Astrocyte (in vitro differentiated cells and primary cell): Measurements from ENCODE around the gene TUSC1. TPM values are rescaled to one million over a fixed set of nuclear protein-coding genes. Genes with fewer than 3 reads are reported as not detected.
"Not testable (repeated sequence)": the region's sequence is repeated elsewhere in the genome, so short reads cannot be mapped to it uniquely, and the experiment has no call there.

Experiments used
- DNase-seq: peaks from one replicate; pipeline ENCODE4 v3.0.0-alpha.2; 2010; ENCODE audit warnings: low read depth
- FAIRE-seq: peaks from 2 replicates; lab custom pipeline; 2011; peaks lifted over from hg19 to GRCh38; lab: Jason Lieb, UNC
- H2AFZ ChIP-seq: 2 replicates; pipeline ENCODE4 v1.6.0; 2012; ENCODE audit warnings: low read depth, low read length, inconsistent platforms
- H3K27ac ChIP-seq: 2 replicates; pipeline ENCODE4 v1.5.1; 2011; ENCODE audit warnings: low read depth, low read length, inconsistent platforms
- H3K27me3 ChIP-seq: 2 replicates; pipeline ENCODE4 v1.6.0; 2011; ENCODE audit warnings: low read length, inconsistent platforms; ENCODE audit not compliant: insufficient read depth
- H3K36me3 ChIP-seq: 2 replicates; pipeline ENCODE4 v1.5.1; 2011; ENCODE audit warnings: low read length, inconsistent platforms; ENCODE audit not compliant: insufficient read depth
- H3K4me1 ChIP-seq: 2 replicates; pipeline ENCODE4 v1.5.1; 2011; ENCODE audit warnings: low read length, inconsistent platforms; ENCODE audit not compliant: insufficient read depth
- H3K4me2 ChIP-seq: 2 replicates; pipeline ENCODE4 v1.6.0; 2012; ENCODE audit warnings: low read length, inconsistent platforms
- H3K4me3 ChIP-seq: 2 replicates; pipeline ENCODE4 v1.5.1; 2011; ENCODE audit warnings: low read depth, mild to moderate bottlenecking, low read length, inconsistent platforms; ENCODE audit not compliant: insufficient read depth
- H3K79me2 ChIP-seq: 2 replicates; pipeline ENCODE4 v1.6.0; 2012; ENCODE audit warnings: mild to moderate bottlenecking, low read length, inconsistent platforms; ENCODE audit not compliant: insufficient read depth
- H3K9ac ChIP-seq: 2 replicates; pipeline ENCODE4 v1.6.0; 2012; ENCODE audit warnings: mild to moderate bottlenecking, low read length, inconsistent platforms
- H3K9me3 ChIP-seq: 2 replicates; pipeline ENCODE4 v1.5.1; 2012; ENCODE audit warnings: low read depth, mild to moderate bottlenecking, low read length, inconsistent platforms; ENCODE audit not compliant: insufficient read depth
- H4K20me1 ChIP-seq: 2 replicates; pipeline ENCODE4 v1.6.0; 2012; ENCODE audit warnings: low read length, inconsistent platforms; ENCODE audit not compliant: insufficient read depth
- H3K27ac Mint-ChIP-seq: one replicate; pipeline ENCODE4 v1.8.0; 2021; ENCODE audit warnings: mild to moderate bottlenecking, mixed read lengths; ENCODE audit not compliant: unreplicated experiment
- H3K27me3 Mint-ChIP-seq: one replicate; pipeline ENCODE4 v1.8.0; 2021; ENCODE audit warnings: low read depth, mixed read lengths; ENCODE audit not compliant: unreplicated experiment
- H3K36me3 Mint-ChIP-seq: one replicate; pipeline ENCODE4 v1.8.0; 2021; ENCODE audit warnings: low read depth, mixed read lengths; ENCODE audit not compliant: unreplicated experiment
- H3K4me1 Mint-ChIP-seq: one replicate; pipeline ENCODE4 v1.8.0; 2021; ENCODE audit warnings: low read depth, mixed read lengths; ENCODE audit not compliant: unreplicated experiment
- H3K4me3 Mint-ChIP-seq: one replicate; pipeline ENCODE4 v1.8.0; 2021; ENCODE audit warnings: mild to moderate bottlenecking, moderate library complexity, mixed read lengths; ENCODE audit not compliant: unreplicated experiment
- H3K9me3 Mint-ChIP-seq: one replicate; pipeline ENCODE4 v1.8.0; 2021; ENCODE audit warnings: mild to moderate bottlenecking, mixed read lengths; ENCODE audit not compliant: unreplicated experiment
- EZH2 ChIP-seq: IDR thresholded peaks from 2 replicates; pipeline ENCODE4 v1.6.1; 2012; ENCODE audit warnings: mild to moderate bottlenecking, low read length, inconsistent platforms; ENCODE audit not compliant: insufficient read depth
- total RNA-seq: library from RNA; stranded (reverse); gene quantifications from 2 replicates; pipeline ENCODE4 v1.2.1, GENCODE V29; 2021
- TF ChIP-seq, protein P1 (sequence below): IDR thresholded peaks from 2 replicates; pipeline ENCODE4 v1.5.1; 2011; ENCODE audit warnings: low read depth, mild to moderate bottlenecking, inconsistent platforms, low read length, moderate library complexity; ENCODE audit not compliant: insufficient read depth

The TUSC1 gene
- total RNA-seq, 1 donor from 2014 or later = 2.7 TPM

DNA sequence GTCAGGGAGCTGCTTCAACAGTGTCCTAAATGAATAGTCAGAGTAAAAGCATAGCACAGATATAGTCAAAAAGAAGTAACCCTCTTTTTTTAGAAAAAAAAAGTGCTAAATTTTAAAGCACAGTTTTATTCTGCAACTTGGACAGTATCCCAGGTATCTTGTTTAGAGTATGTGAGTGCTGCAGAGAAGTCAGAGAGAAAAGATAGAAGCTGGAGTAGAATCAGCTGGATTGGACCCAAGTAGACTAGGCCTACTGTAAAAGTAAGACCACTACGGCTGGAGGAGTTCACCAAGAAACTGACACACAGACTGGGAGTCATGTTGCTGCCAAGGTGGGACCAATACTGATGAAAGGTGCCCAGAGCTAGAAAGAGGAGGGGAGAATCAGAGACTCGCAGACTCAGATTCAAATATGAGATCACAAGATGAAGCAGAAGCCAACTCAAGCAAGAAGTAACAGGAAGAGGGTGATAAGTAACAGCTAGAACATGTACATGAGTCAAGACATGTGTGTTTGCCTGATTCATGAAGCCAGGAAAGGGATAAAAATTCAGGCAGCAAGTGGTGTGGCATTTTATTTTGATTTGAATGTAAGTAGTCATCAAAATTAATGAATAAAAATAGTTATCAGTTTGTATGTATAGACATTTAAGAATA is 25.6 kb upstream of the TUSC1 start:
- Histone ChIP-seq H2AFZ (peak overlapping the region; percentile 13), H3K79me2 (no peaks in the 10 kb centered on the region), H3K4me2 (no peak overlapping the region), H4K20me1 (no peaks in the 10 kb centered on the region), H3K27me3 (no peaks in the 10 kb centered on the region), H3K4me3 (no peak overlapping the region), H3K9ac (no peak overlapping the region), H3K36me3 (no peaks in the 10 kb centered on the region), H3K9me3 (no peaks in the 10 kb centered on the region), H3K27ac (no peak overlapping the region), H3K4me1 (peaks cover 5% of the 10 kb centered on the region)
- FAIRE-seq (no peak), DNase-seq (no peak)
- TF ChIP-seq, protein P1, sequence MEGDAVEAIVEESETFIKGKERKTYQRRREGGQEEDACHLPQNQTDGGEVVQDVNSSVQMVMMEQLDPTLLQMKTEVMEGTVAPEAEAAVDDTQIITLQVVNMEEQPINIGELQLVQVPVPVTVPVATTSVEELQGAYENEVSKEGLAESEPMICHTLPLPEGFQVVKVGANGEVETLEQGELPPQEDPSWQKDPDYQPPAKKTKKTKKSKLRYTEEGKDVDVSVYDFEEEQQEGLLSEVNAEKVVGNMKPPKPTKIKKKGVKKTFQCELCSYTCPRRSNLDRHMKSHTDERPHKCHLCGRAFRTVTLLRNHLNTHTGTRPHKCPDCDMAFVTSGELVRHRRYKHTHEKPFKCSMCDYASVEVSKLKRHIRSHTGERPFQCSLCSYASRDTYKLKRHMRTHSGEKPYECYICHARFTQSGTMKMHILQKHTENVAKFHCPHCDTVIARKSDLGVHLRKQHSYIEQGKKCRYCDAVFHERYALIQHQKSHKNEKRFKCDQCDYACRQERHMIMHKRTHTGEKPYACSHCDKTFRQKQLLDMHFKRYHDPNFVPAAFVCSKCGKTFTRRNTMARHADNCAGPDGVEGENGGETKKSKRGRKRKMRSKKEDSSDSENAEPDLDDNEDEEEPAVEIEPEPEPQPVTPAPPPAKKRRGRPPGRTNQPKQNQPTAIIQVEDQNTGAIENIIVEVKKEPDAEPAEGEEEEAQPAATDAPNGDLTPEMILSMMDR = no peak
- no peak for TF ChIP-seq EZH2
- H3K36me3 Mint-ChIP-seq = no peaks in the 10 kb centered on the region
- H3K4me3 Mint-ChIP-seq = no peak overlapping the region
- no peaks in the 10 kb centered on the region for H3K4me1 Mint-ChIP-seq
- no peak overlapping the region for H3K27ac Mint-ChIP-seq
- H3K9me3 Mint-ChIP-seq = no peaks in the 10 kb centered on the region
- H3K27me3 Mint-ChIP-seq = no peaks in the 10 kb centered on the region

DNA sequence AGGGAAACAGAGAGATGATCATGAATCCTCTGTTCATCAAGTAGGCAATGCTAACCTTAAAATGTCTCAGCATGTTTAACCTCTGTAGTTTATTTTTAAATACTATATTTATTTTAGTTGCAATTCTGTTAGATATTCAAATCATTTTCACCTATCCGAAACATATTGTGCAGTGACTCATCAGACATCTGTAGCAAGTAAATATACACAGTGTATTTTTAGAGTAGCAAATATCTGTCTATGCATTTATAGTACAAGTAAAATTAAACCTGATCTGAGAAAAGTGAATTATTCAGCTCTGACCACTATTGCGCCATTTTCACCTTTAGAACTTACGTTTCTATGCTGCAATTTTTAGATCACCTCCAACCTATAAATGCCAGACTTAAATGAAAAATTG is 24.3 kb upstream of the TUSC1 start:
- Histone ChIP-seq H3K4me1 (peaks cover 5% of the 10 kb centered on the region), H3K9ac (no peak overlapping the region), H3K36me3 (no peaks in the 10 kb centered on the region), H3K4me2 (no peak overlapping the region), H3K4me3 (no peak overlapping the region), H3K9me3 (no peaks in the 10 kb centered on the region), H4K20me1 (no peaks in the 10 kb centered on the region), H3K27ac (no peak overlapping the region), H3K79me2 (no peaks in the 10 kb centered on the region), H3K27me3 (no peaks in the 10 kb centered on the region), H2AFZ (no peak overlapping the region)
- H3K27me3 Mint-ChIP-seq = no peaks in the 10 kb centered on the region
- no peak overlapping the region for H3K4me3 Mint-ChIP-seq
- no peaks in the 10 kb centered on the region for H3K36me3 Mint-ChIP-seq
- H3K4me1 Mint-ChIP-seq = no peaks in the 10 kb centered on the region
- no peak overlapping the region for H3K27ac Mint-ChIP-seq
- DNase-seq (no peak), FAIRE-seq (no peak)
- no peak for TF ChIP-seq EZH2
- TF ChIP-seq, protein P1 = no peak
- no peaks in the 10 kb centered on the region for H3K9me3 Mint-ChIP-seq

DNA sequence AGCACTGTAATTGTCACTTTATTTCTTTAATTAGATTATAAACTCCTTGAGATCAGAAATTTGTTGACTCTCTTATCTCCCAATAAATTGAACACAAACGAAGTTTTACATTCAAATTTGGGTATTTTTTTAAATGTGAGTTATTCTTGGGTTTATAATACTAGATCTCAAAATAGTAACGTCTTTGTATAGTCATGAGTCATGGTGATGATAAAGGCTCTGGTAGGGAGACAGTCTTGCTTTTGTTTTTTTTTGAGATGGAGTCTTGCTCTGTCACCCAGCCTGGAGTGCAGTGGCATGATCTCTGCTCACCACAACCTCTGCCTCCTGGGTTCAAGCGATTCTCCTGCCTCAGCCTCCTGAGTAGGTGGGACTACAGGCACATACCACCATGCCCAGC is 22.7 kb upstream of the TUSC1 start:
- not testable (repeated sequence) for H3K4me3 Mint-ChIP-seq, H2AFZ ChIP-seq, H3K27me3 Mint-ChIP-seq, DNase-seq, H3K4me3 ChIP-seq, H3K36me3 Mint-ChIP-seq, H3K9me3 ChIP-seq, H3K9me3 Mint-ChIP-seq, H3K4me1 Mint-ChIP-seq, H3K4me1 ChIP-seq, H3K27ac Mint-ChIP-seq, H3K27me3 ChIP-seq, H3K36me3 ChIP-seq, H3K79me2 ChIP-seq, FAIRE-seq, H4K20me1 ChIP-seq, H3K9ac ChIP-seq
- peak overlapping the region; percentile 7 for H3K27ac ChIP-seq
- peak overlapping the region; percentile 19 for H3K4me2 ChIP-seq
